ENCODE data around the gene ADGRG6.
"Not testable (repeated sequence)": the region's sequence is repeated elsewhere in the genome, so short reads cannot be mapped to it uniquely, and the experiment has no call there.

Gene ADGRG6

DNA sequence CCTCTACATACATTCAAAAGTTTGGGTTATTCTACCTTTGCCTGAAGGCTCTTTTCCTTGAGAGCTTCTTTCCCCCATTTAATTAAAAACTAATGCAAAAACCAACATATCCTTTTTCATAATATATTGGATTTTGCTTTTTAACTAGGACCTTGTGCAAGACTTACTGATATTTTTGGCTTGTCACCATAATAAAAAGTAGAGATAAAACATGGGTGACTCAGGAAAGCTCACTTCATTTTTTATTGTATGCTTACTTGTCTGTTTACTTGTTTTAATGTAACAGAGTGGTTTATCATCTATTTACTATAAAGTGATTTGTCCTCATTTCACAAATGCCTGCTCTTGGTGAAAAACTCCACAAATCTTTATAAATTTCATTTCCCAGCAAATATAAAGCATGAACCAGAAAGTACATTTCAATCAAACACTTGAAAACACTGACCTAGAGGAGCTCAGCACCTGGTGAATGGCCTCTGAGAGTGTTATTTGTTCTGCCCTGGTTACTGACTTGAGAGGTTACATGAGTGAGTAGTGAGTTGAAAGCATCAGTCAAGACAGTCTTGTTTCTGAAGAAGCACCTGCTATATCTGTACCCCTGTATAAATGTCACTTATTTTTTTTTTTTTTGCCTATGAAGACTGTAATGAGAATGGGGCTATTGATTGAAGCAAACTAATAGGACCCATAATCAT lies 20.8 kb downstream of the ADGRG6 start:
- DNase-seq (ENCODE audit: low spot score) = no peak

DNA sequence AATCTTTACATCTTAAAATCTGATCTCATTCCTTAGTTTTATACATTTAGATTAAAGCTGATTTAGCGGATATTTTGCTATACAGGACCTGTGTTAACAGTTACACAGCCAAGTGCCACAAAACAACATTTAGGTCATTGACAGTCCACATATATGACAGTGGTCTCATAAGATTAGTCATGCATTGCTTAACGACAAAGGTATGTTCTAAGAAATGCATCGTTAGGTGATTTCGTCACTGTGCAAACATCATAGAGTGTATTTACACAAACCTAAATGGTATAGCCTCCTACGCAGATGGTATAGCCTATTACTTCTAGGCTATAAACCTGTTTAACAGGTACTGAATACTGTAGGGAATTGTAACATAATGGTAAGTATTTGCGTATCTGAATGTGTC lies 21.6 kb downstream of the ADGRG6 start:
- DNase-seq (ENCODE audit: low spot score) = no peak

DNA sequence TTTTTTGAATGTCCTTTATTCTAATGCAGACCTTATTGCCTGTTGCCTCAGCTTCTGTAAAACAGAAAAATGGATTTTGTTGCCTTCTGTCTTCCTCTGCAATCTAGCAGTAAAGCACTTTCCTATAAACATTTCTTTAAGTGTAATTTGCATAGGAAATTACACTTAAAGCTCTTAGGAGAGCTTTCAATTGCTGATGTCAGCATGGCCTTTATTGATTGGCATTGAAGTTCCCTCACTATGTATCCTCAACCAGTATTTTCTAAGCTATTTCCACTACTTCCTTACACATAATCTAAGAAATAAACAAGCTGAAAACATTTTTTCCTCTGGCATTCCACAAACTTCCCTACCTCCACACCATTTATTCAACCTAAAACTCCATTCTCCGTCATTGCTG lies 22.3 kb downstream of the ADGRG6 start:
- DNase-seq (ENCODE audit: low spot score) = no peak

DNA sequence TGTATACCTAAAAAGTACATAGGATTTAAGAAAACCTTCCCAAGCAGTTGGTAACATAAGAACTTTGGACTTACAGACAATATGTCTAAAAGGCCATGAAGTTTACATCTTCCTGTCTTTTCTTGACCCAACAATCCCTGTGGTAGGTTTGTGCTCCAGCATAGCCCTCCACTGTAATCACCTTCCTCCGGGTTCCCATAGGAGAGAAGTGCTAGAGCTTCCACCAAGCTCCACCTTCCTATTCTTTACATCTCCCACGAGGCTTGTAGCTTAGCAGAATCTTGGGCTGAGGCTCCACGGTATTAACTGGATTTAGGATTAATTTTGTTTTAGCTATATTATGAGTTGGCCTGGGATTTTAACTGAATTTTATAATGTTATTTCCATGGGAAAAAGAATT lies 23.3 kb downstream of the ADGRG6 start:
- DNase-seq (ENCODE audit: low spot score) = no peak

DNA sequence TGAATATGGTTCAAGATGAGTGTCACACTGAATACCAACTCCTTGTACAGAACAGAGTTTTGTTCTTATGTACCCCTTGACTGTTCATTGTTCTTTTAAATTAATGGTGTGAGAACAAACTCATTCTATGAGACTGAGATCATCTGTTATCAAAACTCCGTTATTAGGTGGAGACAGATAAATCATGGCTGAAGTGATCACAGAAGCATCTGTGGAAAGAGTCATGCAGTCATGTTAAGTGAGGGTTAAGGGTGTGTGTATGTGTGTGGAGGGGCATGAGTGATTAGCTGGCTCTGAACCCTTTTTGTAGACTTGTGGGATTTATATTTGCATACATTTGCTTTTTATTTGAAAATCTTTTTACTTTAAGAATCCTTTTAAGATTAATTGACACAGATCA lies 24.7 kb downstream of the ADGRG6 start:
- no peak for DNase-seq (ENCODE audit: low spot score)

DNA sequence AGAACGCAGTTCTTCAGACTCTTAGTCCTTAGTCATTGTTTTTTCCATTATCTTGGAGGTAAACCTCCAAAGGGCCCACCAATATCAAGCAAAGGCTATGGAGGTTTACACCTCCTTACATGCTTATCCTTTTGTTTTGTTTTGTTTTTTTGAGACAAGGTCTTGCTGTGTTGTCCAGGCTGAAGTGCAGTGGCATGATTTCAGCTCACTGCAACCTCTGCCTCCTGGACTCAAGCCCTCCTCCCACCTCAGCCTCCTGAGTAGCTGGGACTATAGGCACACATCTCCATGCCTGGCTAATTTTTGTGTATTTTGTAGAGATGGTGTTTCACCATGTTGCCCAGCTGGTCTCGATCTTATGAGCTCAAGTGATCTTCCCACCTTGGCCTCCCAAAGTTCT lies 26.3 kb downstream of the ADGRG6 start:
- no peak for DNase-seq (ENCODE audit: low spot score)

DNA sequence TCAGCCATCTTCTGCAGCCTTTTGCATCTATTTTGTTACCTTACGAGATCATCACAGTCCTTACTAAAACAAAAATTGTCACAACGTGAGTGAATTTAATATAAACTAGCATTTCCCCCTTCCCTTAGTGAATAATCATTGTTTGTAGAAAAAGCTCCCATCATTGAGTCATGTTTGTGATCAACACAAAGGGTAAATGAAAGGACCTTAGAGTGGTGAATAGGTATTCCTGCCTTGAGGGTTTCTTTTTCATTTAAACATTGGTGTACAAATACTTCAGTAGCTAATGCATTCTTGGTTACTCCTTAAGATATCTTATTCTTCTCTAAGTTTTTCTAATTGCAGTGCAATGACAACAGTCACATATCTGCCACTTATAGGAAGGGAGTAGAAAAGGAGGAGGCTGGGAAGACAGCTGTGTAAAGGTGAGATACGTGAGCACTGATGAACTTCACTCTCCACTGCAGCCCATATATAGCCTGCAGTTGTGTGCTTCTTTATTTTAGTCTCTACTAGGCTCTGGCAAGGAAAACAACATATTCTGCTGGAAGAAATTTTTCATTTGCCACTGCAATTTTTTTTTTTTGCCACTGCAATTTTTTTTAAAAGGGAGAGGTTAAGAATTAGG lies 27.8 kb downstream of the ADGRG6 start:
- no peak for DNase-seq (ENCODE audit: low spot score)

DNA sequence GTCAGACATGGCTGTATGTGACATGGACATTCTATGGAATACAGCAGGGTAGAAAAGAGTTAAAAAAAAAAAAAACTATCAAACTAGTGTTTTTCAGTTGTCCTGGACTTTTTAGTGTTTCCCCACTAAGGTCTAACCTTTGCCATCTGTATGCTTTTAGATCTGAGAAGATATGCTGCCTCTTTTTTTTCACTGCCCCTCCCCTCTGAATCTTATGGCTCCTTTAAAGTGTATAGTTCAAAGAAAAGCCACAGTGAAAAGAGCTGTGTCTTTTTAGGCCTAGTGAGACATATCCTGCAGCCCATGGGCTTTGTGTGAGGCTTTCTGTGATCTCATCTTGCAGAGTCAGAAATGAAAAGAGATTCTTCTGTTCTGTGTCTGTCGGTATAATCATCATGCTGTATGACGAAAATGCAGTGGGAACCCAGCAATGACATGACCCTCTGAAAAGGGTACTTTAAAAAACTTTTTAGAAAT lies 29.3 kb downstream of the ADGRG6 start:
- peak; percentile 27 for DNase-seq (ENCODE audit: low spot score)

DNA sequence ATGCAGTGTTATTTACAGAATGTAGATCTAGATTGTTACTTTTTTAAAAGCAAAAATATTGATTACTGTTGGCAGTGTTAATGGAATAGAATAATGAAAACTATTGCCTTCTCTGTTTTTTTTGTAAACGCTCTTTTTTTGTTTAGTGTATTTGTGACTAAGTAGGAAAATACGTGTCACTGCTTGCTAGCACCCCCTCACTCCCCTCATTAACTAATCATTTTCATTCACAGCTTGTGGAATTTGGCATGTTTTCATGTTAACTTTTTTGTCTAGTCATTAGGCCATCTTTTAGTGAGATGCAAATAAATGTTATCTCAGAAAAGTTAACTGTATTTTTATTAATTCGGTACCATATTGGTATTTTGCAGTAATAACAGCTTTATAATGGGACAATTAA lies 29.8 kb downstream of the ADGRG6 start:
- DNase-seq (ENCODE audit: low spot score) = no peak

DNA sequence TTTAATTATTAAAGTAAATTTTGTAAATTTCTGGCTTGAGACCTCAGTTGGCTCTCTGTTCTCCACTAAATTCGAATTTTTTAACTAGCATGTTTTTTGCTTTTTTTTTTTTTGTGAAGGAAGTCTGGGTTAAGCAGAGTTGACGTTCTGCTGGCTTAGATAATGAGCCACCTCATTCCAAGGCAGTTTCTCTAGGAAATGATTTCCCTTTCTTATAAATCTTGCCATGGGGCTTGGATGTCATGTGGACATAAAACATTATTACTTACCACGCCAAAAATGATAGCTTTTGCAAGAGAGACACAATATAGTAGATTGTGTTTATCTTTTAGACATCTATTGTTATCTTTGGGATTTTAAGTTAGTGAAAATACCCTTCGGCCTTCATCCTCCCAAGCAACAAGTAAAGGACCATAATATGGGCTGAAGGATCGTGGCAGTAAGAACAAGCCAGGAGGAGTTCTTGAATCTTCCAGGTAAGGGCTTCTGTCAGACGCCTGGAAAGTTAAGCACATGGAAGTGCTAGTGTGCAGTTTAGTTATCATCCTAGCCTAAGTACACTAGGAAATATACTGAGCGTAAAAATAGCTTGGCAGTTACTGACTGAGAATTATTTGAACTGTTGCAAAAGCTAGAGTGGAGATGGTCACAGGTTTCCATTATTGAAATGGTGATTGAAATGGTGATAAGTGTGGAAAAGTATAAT lies 30.7 kb downstream of the ADGRG6 start:
- no peak for DNase-seq (ENCODE audit: low spot score)

DNA sequence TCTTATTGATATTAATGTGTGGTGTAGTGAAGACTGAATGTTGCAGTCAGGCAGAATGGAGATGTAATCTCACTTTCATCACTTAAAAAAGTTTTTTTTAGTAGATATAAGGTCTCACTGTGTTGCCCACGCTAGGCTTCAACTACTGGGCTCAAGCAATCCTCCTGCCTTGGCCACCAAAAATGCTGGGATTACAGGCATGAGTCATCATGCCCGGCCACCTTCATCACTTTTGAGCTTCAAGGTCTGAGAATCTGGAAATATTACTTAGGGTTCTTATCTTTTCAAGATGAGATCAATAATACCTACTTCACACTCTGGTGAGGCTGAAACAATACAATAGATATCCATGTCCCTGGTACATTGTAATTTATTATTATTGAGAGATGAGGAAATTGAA lies 31.6 kb downstream of the ADGRG6 start:
- DNase-seq (ENCODE audit: low spot score) = no peak

DNA sequence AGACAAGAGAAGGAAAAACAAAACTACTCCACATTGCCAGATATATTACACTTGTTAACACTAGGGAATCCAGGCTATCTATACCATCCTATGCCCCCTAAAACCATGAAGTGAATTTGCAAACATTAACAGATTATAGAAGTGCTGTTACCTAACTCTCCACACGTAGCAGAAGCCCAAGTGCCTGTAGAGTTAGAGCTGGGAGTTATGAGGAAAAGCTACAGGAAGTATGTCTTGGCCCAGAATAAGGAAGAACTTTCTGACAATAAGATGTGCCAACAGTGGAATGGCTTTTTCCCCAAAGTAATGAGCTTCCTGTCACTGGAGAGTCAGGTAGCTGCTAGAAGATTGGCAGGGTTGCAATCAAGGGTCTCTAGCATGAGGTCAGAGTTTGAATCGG lies 32.5 kb downstream of the ADGRG6 start:
- no peak for DNase-seq (ENCODE audit: low spot score)

DNA sequence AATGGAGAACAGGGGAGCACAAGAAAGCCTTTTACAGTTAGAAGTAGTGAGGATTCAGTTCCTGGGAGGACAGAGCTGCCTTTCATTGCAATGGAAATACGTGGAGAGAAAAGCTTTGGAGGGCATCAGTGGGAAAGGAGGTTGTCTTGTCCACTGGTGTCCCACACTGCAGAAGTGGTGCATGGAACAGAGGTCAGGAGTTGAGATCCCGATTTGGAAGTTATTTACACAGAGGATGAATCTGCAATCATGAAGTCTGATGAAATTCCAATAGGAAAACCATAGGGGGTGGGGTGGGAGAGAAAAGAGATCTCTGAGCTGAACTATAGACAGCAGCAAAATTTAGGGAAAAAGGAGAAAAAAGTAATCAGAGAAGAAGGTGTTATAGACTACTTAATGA lies 33.6 kb downstream of the ADGRG6 start:
- DNase-seq (ENCODE audit: low spot score) = no peak

DNA sequence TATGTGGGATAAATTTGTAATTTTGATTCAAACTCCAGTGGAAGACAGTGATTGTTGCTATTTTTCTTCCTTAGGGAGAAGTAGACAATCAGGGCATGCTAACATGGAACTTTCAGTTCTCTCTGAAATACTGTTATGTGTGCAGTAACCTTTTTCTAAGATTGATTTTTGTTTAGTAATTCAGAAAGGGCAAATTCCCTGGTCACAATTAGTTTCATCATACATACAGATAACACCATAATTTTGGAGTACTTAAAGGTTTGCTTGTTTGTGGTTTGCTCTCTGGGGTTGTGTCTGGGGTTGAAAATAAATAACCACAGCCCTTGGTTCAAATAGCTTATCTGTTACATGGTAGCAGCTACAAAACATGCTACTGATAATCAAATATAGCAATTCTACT lies 34.4 kb downstream of the ADGRG6 start:
- DNase-seq (ENCODE audit: low spot score) = no peak

DNA sequence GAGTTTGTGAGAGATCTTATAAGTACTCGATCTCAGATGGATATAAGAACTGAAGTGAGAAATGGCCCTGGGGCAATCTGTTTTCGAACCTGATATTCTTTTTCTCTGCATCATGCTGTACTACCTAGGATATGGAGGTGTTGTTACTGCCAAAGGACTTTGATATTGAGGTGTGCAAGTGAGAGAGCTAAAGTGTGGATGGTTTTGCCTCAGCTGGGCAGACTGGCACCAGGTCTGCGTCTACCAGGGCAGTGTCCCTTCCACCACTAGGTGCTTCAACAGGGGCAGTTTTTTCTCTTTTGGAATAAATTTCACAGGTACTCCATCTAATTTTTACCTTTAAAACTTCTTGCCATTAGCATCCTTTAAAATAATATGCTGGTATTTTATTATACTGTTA lies 35.0 kb downstream of the ADGRG6 start:
- no peak for DNase-seq (ENCODE audit: low spot score)

DNA sequence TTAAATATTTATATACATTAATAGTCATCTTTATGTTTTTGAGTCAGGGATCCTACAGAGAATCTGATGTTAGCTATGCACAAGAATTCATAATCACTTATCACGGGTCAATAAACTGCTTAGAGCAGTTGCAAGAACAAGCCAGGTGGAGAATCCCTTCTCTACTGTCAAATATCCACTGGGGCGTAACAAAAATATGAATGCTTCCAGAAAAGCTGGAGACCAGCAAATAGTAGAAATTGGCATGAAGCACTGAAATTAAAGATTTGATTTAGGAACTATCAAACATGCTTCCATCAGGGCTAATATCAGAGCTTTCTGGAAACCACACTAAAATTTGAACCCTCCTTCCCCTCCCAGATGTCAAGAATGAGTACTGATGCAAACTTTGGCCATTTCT lies 37.3 kb downstream of the ADGRG6 start:
- DNase-seq (ENCODE audit: low spot score) = no peak

DNA sequence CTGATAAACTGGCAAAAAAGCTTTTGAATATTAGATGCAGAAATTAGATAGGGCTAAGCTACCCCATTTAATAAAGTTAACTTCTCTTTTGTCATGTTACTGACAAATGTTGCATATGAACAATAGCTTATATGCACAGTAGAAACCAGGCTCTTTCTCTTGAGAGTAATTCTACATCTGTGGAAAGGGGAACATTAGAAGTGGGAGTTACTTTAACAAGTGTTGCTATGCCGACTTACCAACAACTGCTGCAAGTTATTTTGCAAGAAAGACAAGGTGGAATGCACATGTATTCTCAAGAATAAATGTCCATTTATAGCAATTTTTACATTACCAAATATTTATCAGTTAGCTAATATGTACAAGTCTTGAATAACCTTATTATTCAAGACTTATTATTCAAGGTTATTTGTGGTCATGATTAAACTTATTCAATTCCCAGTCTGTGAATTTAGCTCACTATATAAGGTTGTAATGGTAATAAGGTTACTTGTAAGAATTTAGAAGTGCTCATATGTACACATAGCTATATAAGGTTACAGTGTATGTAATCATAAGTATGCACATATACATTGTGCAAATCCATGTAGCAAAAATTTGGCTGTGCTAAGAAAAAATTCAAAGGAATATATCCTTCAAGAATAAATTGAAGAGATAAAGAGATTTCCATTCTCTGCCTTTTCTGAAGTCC lies 38.3 kb downstream of the ADGRG6 start:
- DNase-seq (ENCODE audit: low spot score) = no peak

DNA sequence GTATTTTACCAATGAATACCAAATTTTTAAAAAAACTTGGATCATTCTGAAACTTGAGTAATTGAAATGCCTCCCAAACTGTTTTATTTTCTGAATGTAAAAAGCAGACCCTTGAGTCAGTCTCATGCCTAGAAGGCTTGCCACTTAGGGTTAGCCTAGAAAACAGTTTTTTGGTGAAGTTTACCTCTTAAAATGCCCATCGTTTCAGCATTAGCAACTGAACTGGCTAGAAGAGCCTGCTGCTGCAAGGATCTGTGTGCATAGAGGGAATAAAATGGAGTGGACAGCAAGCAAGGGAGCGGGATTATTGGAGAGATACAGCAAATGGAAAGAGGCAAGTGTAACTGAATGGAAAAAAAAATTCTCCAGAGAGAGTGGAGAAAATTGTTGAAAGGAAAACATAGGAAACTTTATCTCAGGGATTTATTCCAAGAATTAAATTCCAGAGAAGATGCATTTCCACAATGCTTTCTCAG lies 40.1 kb downstream of the ADGRG6 start:
- DNase-seq (ENCODE audit: low spot score) = no peak

DNA sequence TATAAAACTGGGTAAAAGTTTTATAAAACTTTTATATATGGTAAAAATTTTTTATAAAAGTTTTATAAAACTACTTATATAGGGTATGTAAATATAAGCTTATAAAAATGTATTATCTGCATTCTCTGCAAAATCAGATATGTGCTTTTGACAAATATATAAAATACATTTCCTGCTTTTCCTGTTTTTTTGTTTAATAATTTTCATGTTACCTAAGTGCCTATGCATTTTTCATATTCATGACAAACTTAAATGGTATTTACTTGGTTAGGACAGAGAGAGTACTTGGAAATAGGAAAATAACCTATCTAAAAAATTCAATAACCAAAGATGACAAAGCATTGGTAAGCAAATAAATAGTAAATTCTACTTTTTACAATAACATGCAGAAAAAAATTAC lies 41.2 kb downstream of the ADGRG6 start:
- DNase-seq (ENCODE audit: low spot score) = no peak

DNA sequence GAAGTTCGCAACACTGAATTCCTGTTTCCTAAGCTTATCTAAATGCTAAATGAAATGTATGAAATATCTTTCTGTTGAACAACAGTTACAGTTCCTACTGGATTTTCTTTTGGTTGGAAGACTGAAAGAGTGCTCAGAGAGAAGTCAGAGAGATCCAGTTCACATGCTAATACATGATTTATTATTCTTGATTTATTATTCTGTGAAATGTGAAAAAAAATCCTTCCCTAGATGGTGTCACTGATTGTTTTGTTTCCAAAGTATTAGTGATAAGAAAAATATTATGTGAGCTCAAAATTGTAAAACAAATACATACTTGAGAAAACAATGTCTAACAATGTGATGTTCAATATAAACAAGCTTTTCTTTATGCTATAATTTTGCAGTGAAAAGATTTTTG lies 42.1 kb downstream of the ADGRG6 start:
- no peak for DNase-seq (ENCODE audit: low spot score)

DNA sequence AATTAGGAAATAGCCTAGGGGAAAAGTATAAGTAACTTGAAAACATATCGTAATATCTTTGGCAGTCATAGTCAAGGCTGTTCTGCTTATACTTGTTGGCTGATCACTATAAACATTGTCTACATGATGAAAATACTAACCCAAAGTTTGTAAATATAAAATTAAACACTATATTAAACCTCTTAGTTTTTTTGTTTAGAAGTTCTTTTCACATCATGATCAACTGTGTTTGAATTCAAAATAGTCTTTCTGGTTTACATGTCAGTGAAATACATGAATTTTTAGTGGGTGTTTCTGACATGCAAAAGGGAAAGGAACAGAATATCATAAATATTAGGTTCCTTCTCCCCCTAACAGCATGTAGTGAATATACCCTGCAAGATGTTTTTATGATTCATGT lies 43.5 kb downstream of the ADGRG6 start:
- DNase-seq (ENCODE audit: low spot score) = no peak

DNA sequence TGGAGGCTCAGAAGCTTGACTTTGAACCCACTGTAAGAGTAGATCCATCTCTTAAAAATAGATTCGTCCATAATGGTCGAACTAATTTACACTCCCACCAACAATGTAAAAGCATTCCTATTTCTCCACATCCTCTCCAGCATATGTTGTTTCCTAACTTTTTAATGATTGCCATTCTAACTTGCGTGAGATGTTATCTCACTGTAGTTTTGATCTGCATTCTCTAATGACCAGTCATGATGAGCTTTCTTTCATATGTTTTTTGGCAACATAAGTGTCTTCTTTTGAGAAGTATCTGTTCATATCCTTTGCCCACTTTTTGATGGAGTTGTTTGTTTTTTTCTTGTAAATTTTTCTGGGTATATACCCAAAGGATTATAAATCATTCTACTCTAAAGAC lies 44.4 kb downstream of the ADGRG6 start:
- DNase-seq (ENCODE audit: low spot score) = not testable (repeated sequence)
